HL-60/S4 treated with retinoic acid at 250 ng/mL for 4 days and 3 days (cell line): ENCODE results near the gene CRACR2B.

Experiments
- in situ Hi-C: fragments of 300-500 bp; cut with MboI; formaldehyde crosslinking; loops from 2 replicates; pipeline ENCODE4 v1.7.0; 2022; ENCODE audit warnings: low sequenced_read_pairs

The CRACR2B gene

GRCh38 chr11:837189-837989, 9.7 kb downstream of the CRACR2B start:
- in situ Hi-C loops = no loop called here

DNA sequence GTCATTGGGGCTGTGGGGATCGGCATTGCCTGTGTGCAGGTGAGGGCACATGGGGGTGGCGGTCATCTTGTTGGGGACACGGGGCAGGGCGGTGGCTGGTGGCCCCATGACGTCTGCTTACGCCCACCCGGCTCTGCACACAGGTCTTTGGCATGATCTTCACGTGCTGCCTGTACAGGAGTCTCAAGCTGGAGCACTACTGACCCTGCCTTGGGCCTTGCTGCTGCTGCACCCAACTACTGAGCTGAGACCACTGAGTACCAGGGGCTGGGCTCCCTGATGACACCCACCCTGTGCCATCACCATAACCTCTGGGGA, 10.2 kb downstream of the CRACR2B start:
- in situ Hi-C loops = no loop called here

- in situ Hi-C loops = no loop called here
Measured at GRCh38 chr11:838441-839279, 10.9 kb downstream of the CRACR2B start.

GRCh38 chr11:839280-839623, 11.5 kb downstream of the CRACR2B start:
- in situ Hi-C loops = no loop called here

DNA sequence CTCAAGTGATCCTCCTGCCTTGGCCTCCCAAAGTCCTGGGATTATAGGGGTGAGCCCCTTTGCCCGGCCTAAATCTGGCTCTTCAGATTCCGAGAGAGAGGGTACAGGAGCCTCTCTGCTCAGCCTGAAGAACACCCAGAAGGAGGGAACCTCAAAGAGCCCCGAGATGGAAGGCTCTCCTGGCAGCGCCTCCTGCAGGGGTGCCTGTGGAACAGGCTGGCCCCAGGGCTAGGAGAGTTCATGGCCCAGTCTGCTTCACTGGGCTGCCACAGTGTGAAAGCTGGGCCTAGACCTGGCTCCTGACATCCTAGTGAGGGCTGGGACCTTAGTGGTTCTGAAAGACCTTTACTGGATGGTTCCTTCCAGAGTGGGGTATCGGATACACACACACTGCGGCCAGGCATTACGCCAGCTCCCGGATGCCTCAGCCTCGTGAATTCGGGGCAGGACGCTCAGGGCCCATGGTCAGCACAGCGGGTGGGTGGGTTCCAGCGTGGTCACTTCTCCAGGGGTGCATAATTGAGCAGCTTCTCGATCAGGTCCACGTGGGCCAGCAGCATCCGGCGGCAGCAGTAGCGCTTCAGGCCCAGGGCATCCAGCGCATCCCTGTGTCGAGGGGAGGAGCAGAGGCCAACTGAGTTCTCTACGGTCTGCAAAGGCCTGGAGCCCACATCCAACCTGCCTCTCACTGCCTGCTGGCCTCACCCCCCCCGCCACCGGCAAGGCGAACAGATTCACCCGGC, 12.3 kb downstream of the CRACR2B start:
- in situ Hi-C loops = no loop called here

DNA sequence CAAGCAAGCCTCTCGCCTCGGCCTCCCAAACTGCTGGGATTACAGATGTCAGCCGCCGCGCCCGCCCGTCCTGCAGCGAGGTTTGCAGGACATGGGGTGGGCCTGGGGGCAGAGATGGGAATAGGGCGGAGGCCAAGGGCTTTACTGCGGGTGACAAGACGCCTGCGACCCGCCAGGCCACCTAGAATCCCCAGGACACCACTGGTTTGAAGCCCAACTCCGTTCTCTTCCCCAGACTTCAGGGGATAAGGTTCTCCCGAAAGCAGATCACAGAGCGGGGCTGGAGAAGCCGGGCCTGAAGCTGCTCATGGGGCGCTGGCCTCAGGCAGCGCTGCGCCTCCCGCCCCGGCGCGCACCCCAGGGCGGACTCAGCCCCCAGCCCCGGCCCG, 14.3 kb downstream of the CRACR2B start:
- in situ Hi-C loops = no loop called here

DNA sequence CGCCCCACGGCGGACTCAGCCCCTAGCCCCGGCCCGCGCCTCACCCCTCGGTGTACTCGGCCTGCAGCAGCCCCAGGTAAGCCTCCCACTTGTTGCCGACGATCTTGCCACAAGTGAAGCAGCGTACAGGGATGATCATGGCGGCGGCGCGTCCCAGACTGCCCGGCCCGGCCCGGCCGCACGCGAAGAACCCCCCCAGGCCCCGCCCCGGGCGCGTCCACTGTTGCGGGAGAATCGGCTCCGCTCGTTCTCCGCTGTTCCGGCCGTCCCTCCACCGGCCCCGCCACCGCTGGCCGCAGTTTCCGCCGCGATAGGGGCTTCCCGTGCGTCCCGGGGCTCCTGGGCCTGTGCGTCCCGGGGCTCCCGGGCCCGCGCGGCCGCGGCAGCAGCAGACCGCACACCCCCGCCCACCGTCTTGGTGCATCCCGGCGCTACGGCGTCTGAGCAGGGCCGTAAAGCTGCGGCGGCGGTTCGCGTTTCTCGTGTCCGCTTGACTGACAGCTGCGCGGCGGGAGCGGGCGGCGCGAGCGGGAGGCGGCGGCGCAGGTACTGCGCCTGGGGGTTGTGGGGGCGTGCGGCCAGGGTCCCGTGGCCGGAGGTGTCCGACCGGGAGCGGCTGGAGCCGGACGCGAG, 14.8 kb downstream of the CRACR2B start, which contains the start of the genes POLR2L and TSPAN4:
Gene POLR2L (minus strand): TSS at position 160 of the 633 bp plus-strand sequence. CDS start 21 bp downstream, at position 139.
Gene TSPAN4 (plus strand): TSS at position 483 of the 633 bp plus-strand sequence. CDS start 7,453 bp downstream, outside the sequence.
- in situ Hi-C loops = no loop called here

DNA sequence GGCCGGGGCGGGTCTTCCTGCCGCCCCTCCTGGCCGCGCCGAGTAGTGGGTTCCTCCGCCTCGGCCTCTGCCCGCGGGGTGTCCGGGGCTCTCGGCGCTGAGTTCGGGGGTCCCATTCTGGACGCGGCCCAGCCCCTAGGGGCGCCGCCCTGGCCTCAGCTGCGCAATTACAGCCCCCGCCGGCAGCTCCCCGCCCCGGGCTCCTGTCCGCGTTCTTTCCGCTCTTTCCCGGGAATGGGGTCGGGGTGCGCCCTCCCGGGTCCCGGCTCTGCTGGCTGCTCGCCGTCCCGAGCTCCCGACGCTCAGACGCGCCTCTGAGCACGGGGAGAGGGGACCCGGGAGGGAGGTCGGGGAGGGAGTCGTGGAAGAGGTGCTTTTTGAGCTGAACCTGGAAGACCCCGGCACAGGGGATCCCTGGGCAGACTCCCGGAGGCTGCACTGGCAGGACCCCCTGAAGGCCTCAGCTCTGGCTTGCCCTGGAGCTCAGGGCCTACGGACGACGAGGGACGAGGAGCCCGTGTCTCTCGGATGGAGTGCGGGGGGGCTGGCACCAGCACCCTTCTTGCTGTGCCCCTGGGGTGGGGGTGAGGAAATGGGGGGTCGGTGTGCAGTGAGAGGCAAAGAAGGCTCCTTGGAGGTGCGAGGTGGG, 15.5 kb downstream of the CRACR2B start:
- in situ Hi-C loops = no loop called here

- in situ Hi-C loops = no loop called here
Measured at GRCh38 chr11:843818-844692, 16.3 kb downstream of the CRACR2B start.

- in situ Hi-C loops = no loop called here
Measured at GRCh38 chr11:844693-845644, 17.2 kb downstream of the CRACR2B start.

DNA sequence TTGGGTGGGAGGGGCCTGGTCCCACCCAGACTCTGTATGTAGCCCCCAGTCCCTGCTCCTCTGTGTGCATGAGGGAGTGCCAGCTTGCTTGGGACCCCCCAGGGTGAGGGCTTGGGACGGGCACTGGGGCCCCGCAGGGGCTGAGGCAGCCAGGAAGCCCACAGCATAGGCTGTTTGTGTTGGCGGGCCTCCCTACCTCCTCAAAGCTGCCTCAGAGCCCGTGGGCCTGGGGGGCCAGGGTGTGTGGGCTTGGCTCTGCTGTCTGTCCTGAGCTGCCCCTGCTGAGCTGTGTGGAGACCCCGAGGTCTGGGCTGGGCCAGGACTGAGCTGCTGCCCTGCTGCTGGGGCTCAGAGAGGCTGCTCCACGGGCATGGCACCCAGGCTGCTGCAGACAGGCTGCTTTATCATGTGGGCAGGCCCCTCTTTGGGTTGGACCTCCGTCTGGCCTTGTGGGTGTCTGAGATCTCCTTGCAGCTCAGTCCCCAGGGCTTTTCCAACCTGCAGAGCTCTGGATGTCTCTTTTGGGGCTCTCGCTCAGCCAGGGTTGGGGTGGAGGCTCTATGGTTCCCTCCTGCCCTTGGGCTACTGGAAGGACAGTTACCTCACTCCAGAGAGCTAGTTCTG, 18.3 kb downstream of the CRACR2B start:
- in situ Hi-C loops = no loop called here

- in situ Hi-C loops = no loop called here
Measured at GRCh38 chr11:846496-847098, 18.9 kb downstream of the CRACR2B start.

- in situ Hi-C loops = no loop called here
Measured at GRCh38 chr11:847876-848275, 20.2 kb downstream of the CRACR2B start.

DNA sequence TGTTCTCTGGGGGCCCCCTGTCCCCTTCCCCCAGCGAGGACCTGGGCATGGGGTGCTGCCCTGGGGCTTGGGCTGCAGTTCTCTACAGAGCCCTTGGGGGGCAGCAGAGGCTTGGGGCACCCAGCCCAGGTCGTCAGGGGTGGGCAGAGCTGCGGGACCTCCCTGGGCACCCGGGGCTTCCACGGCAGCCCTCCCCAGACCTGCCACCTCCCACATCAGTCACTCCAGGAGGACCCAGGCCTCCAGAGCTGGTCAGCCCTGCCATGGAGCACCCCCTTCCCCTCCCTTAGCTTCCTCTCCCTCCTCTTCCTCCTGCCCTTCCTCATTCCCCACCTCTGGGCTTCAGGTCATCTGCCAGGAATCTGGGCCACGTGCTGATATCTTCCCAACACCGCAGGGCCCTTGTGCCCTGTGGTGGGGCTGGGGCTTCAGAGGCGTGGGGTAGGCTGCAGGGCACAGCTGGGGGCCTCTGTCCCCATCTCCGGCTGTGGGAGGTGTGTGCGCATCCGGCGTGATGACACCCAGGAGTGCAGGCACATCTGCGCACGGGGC, 20.7 kb downstream of the CRACR2B start:
- in situ Hi-C loops = no loop called here

DNA sequence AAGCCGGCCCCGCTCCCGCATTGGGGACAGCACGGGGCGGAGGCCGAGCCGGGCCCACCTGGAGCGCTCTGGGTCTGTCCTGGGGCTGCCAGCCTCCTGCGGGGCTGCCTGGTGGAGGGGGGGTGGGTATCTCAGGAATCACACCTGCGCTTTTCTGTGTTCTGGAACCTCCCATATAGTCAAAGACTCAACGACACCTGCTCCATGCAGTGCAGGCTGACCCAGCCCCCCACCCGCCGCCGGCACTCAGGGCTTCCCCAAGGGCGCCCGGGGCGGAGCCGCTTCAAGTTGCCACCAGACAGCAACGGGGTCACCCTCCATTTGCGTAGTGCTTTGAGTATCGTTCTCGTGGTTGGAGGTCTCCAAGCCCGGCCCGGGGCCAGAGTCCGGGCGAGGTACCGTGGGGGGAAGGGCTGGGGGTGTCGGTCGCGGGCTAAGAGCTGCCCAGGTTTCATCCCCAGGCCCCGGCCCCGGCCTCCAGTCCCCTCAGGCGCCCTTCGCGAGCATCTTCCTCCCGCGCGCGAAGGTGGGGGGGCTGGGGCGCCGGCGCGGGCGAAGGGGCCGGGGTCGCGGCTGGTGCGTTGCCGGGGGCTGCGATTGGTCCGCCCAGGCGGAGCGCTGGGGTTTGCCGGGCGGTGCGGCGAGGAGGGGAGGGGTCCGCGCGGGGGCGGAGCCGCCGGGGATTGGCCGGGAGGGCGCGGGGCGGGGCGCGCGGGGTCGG, 21.5 kb downstream of the CRACR2B start:
- in situ Hi-C loops = no loop called here

DNA sequence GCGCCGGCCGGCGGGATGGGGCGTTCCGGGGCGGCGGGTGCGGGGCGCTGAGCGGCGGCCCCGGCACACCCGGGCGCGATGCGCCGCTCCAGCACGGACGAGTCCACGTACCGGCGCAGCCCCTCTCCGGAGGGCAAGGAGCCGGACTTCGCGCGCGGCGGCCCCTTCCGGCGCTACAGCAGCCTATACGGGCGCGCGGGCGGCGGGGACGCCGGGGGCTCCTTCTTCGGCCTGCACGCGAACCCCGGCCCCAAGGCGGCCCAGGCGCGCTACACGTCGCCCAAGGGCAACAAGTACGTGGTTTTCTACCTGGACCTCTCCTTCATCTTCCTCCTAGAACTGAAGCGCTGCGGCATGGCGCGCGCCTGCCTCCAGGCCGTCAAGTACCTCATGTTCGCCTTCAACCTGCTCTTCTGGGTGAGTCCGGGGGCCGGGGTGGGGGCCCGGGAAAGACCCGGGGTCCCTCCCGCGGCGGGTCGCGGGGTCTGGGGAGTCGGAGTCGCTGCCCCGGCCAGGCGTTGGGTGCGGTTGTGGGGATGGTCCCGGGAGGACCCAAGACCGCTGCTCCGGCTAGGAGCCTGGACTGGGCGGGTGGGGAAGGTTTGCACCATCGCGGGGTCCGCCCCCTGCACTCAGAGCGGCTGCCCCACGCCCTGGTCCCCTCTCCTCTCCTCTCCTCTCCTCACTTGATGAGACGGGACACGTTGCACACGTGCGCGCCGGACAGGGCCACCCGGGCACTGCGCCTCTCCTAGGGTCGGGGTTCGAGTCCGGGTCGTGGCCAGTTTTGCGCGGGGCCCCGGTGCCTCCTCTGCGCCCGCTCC, 22.4 kb downstream of the CRACR2B start:
- in situ Hi-C loops = loop anchor here (25.0 kb wide), 1 partner anchor 187 kb away; the partner anchor contains the start of gene MUC6
